H9 (cell line): ENCODE measurements around the gene MFSD11. TPM values are rescaled to one million over a fixed set of nuclear protein-coding genes. Genes with fewer than 3 reads are reported as not detected.

Experiments
- DNase-seq: peaks from one replicate; pipeline ENCODE4 v3.0.0-alpha.2; 2017
- H2AFZ ChIP-seq: one replicate; pipeline ENCODE4 v1.6.1; 2013; ENCODE audit warnings: mild to moderate bottlenecking, low read length, control low read depth, moderate library complexity
- H2AK5ac ChIP-seq: 2 replicates; pipeline ENCODE4 v1.6.1; 2013; ENCODE audit warnings: low read length, control low read depth, mixed read lengths; ENCODE audit not compliant: insufficient read length
- H2BK120ac ChIP-seq: one replicate; pipeline ENCODE4 v1.6.1; 2013; ENCODE audit warnings: low read depth, mild to moderate bottlenecking, low read length, control low read depth, inconsistent platforms; ENCODE audit not compliant: poor library complexity, severe bottlenecking
- H2BK12ac ChIP-seq: 2 replicates; pipeline ENCODE4 v1.6.1; 2013; ENCODE audit warnings: low read length, control low read depth, mixed read lengths, low read depth; ENCODE audit not compliant: insufficient read length
- H2BK15ac ChIP-seq: 2 replicates; pipeline ENCODE4 v1.6.1; 2013; ENCODE audit warnings: low read depth, low read length, control low read depth
- H2BK20ac ChIP-seq: one replicate; pipeline ENCODE4 v1.6.1; 2013; ENCODE audit warnings: low read depth, mild to moderate bottlenecking, low read length, control low read depth, inconsistent platforms; ENCODE audit not compliant: poor library complexity, severe bottlenecking
- H2BK5ac ChIP-seq: 2 replicates; pipeline ENCODE4 v1.6.1; 2013; ENCODE audit warnings: low read length, control low read depth, mixed read lengths; ENCODE audit not compliant: insufficient read length
- H3K14ac ChIP-seq: 2 replicates; pipeline ENCODE4 v1.6.1; 2013; ENCODE audit warnings: low read length, control low read depth; ENCODE audit not compliant: insufficient read depth
- H3K18ac ChIP-seq: 2 replicates; pipeline ENCODE4 v1.6.1; 2013; ENCODE audit warnings: low read depth, mild to moderate bottlenecking, mixed read lengths, low read length, control low read depth; ENCODE audit not compliant: insufficient read length
- H3K23ac ChIP-seq: 2 replicates; pipeline ENCODE4 v1.6.1; 2013; ENCODE audit warnings: low read length, control low read depth, mixed read lengths, low read depth; ENCODE audit not compliant: insufficient read length
- H3K23me2 ChIP-seq: 2 replicates; pipeline ENCODE4 v1.6.1; 2013; ENCODE audit warnings: low read depth, mild to moderate bottlenecking, mixed read lengths, low read length, control low read depth; ENCODE audit not compliant: insufficient read length, poor library complexity, severe bottlenecking
- H3K27ac ChIP-seq: 2 replicates; pipeline ENCODE4 v1.5.1; 2013; ENCODE audit warnings: low read length, control low read depth, mixed read lengths, low read depth; ENCODE audit not compliant: insufficient read length
- H3K27me3 ChIP-seq: 2 replicates; pipeline ENCODE4 v1.6.1; 2013; ENCODE audit warnings: low read length, control low read depth, inconsistent platforms; ENCODE audit not compliant: insufficient read depth
- H3K4ac ChIP-seq: 2 replicates; pipeline ENCODE4 v1.6.1; 2013; ENCODE audit warnings: low read depth, mild to moderate bottlenecking, control low read depth, inconsistent platforms, low read length, moderate library complexity
- H3K4me1 ChIP-seq: 2 replicates; pipeline ENCODE4 v1.6.1; 2013; ENCODE audit warnings: low read length, control low read depth, inconsistent platforms; ENCODE audit not compliant: insufficient read depth
- H3K4me2 ChIP-seq: 2 replicates; pipeline ENCODE4 v1.6.1; 2013; ENCODE audit warnings: low read length, control low read depth, mixed read lengths; ENCODE audit not compliant: insufficient read length, insufficient read depth
- H3K56ac ChIP-seq: 2 replicates; pipeline ENCODE4 v1.6.1; 2013; ENCODE audit warnings: low read depth, mild to moderate bottlenecking, mixed read lengths, low read length, control low read depth; ENCODE audit not compliant: insufficient read length
- H3K79me1 ChIP-seq: 2 replicates; pipeline ENCODE4 v1.6.1; 2013; ENCODE audit warnings: low read depth, mild to moderate bottlenecking, moderate library complexity, low read length, control low read depth, inconsistent platforms; ENCODE audit not compliant: insufficient read depth, poor library complexity, severe bottlenecking
- H3K79me2 ChIP-seq: 2 replicates; pipeline ENCODE4 v1.6.1; 2013; ENCODE audit warnings: low read length, control low read depth, inconsistent platforms; ENCODE audit not compliant: insufficient read depth
- H3K9ac ChIP-seq: 2 replicates; pipeline ENCODE4 v1.6.1; 2013; ENCODE audit warnings: low read length, control low read depth, mixed read lengths; ENCODE audit not compliant: insufficient read length; ENCODE audit errors: extremely low read depth
- H3K9me3 ChIP-seq: one replicate; pipeline ENCODE4 v1.6.1; 2013; ENCODE audit warnings: low read depth, low read length, inconsistent platforms; ENCODE audit not compliant: control insufficient read depth
- H3T11ph ChIP-seq: one replicate; pipeline ENCODE4 v1.6.1; 2013; ENCODE audit warnings: mild to moderate bottlenecking, low read length, control low read depth, inconsistent platforms
- H4K20me1 ChIP-seq: one replicate; pipeline ENCODE4 v1.6.1; 2013; ENCODE audit not compliant: control insufficient read depth, insufficient read length, insufficient read depth
- H4K5ac ChIP-seq: 2 replicates; pipeline ENCODE4 v1.6.1; 2013; ENCODE audit warnings: low read depth, mild to moderate bottlenecking, mixed read lengths, low read length, control low read depth; ENCODE audit not compliant: insufficient read length
- H4K8ac ChIP-seq: replicated peaks from 2 replicates; pipeline ENCODE4 v1.6.1; 2013; ENCODE audit warnings: low read length, control low read depth, mixed read lengths, low read depth; ENCODE audit not compliant: insufficient read length
- H4K91ac ChIP-seq: 2 replicates; pipeline ENCODE4 v1.6.1; 2013; ENCODE audit warnings: low read depth, mild to moderate bottlenecking, moderate library complexity, mixed read lengths, low read length, control low read depth; ENCODE audit not compliant: insufficient read length
- H3K27ac Mint-ChIP-seq, 3 experiments: 2 replicates in 2 of 3; 3 replicates in 1 of 3; pipeline ENCODE4 v1.8.0; 2020 to 2021; ENCODE audit warnings: mixed read lengths in 3 of 3, mild to moderate bottlenecking in 1 of 3, moderate library complexity in 1 of 3
- H3K27me3 Mint-ChIP-seq: 2 replicates; pipeline ENCODE4 v1.8.0; 2021; ENCODE audit warnings: low read depth, mild to moderate bottlenecking, moderate library complexity, mixed read lengths
- H3K36me3 Mint-ChIP-seq, 3 experiments: 2 replicates in 2 of 3; 3 replicates in 1 of 3; pipeline ENCODE4 v1.8.0; 2020 to 2021; ENCODE audit warnings: low read depth in 3 of 3, mixed read lengths in 3 of 3; ENCODE audit not compliant: insufficient read depth in 1 of 3
- H3K4me1 Mint-ChIP-seq, 2 experiments: 2 replicates each; pipeline ENCODE4 v1.8.0; 2020; ENCODE audit warnings: mixed read lengths in 2 of 2
- H3K4me3 Mint-ChIP-seq, 2 experiments: 2 replicates in 1 of 2; 3 replicates in 1 of 2; pipeline ENCODE4 v1.8.0; 2020 to 2021; ENCODE audit warnings: mild to moderate bottlenecking in 2 of 2, mixed read lengths in 2 of 2, moderate library complexity in 1 of 2
- H3K9me3 Mint-ChIP-seq, 2 experiments: 2 replicates in 1 of 2; 3 replicates in 1 of 2; pipeline ENCODE4 v1.8.0; 2020; ENCODE audit warnings: mild to moderate bottlenecking in 2 of 2, mixed read lengths in 2 of 2, moderate library complexity in 1 of 2
- CTCF ChIP-seq: fragments of 200-600 bp; sonication (generic); conservative IDR thresholded peaks from 3 replicates; pipeline ENCODE4 v1.8.0; 2021; ENCODE audit warnings: antibody characterized with exemption, mild to moderate bottlenecking
- WGBS: extraction: QIAGEN DNeasy Blood & Tissue Kit; methylation state at CpG from one replicate; pipeline ENCODE4 v1.1.7; 2013; ENCODE audit warnings: missing lambda C conversion rate, low lambda C conversion rate, mixed read lengths; ENCODE audit not compliant: insufficient read length; ENCODE audit errors: extremely low coverage; 5-methylcytosine and 5-hydroxymethylcytosine counted together
- total RNA-seq: library from RNA; stranded (reverse); gene quantifications from 2 replicates; pipeline ENCODE4 v1.2.1, GENCODE V29; 2021

The MFSD11 gene
- total RNA-seq, 1 experiment from 2014 or later, result 19.9 TPM

GRCh38 chr17:76810956-76811355, 73.0 kb downstream of the MFSD11 start:
- Histone ChIP-seq H3K79me1 (no peaks in the 10 kb centered on the region), H2BK15ac (no peak overlapping the region), H2BK120ac (no peak overlapping the region), H2AFZ (no peak overlapping the region), H2BK20ac (no peak overlapping the region), H3K23me2 (no peaks in the 10 kb centered on the region), H2BK5ac (no peak overlapping the region), H3K9me3 (no peaks in the 10 kb centered on the region), H4K5ac (no peak overlapping the region), H3K79me2 (no peaks in the 10 kb centered on the region), H3K14ac (no peak overlapping the region), H3K4me2 (no peak overlapping the region), H3K56ac (no peak overlapping the region), H3K27me3 (no peaks in the 10 kb centered on the region), H3K4me1 (no peaks in the 10 kb centered on the region), H2BK12ac (no peak overlapping the region), H3K9ac (no peak overlapping the region), H3K27ac (no peak overlapping the region), H3K4ac (no peak overlapping the region), H4K20me1 (no peaks in the 10 kb centered on the region), H3K18ac (no peak overlapping the region), H4K8ac (no peak overlapping the region), H2AK5ac (no peak overlapping the region), H4K91ac (no peak overlapping the region), H3T11ph (no peak overlapping the region), H3K23ac (no peak overlapping the region)
- no peak overlapping the region for H3K4me3 Mint-ChIP-seq
- no peaks in the 10 kb centered on the region for H3K4me1 Mint-ChIP-seq
- TF ChIP-seq CTCF, result no peak
- no peak for DNase-seq
- H3K27me3 Mint-ChIP-seq, result peaks cover 5% of the 10 kb centered on the region; the same call in 1 of the 2 replicates
- H3K9me3 Mint-ChIP-seq, result peaks cover 0 to 4% of the 10 kb centered on the region in 2 experiments; a peak in 1 of 5 replicates
- WGBS, result no CpG with 5 or more reads among the region's 4 CpGs
- H3K36me3 Mint-ChIP-seq, result peaks cover 0 to 4% (median 0%) of the 10 kb centered on the region in 3 experiments; a peak in 2 of 7 replicates
- peak overlapping the region in 1 of 3 experiments; percentile 89; a peak in 2 of 7 replicates for H3K27ac Mint-ChIP-seq
